GM12878 (cell line): ENCODE data around the gene SLC13A4. TPM values are rescaled to one million over a fixed set of nuclear protein-coding genes. Genes with fewer than 3 reads are reported as not detected.

Source experiments
- polyA plus RNA-seq, 11 experiments: library from polyadenylated mRNA; depleted of rRNA in 4 of 11; unstranded in 6 of 11; stranded (reverse) in 5 of 11; fragments of >200 nt; fragmentation: Nextera tagmentation in 4 of 11; fragmentation: Illumina TruSeq in 1 of 11; extraction: Ambion mirVana in 4 of 11; extraction: Trizol in 1 of 11; gene quantifications; 1 replicate in 1 of 11; 2 replicates in 10 of 11; pipeline versions ENCODE4 v1.2.1 to v1.2.3, GENCODE V29; 2011 to 2016; ENCODE audit warnings: inconsistent platforms in 2 of 11, missing spikeins in 2 of 11, low read depth in 1 of 11
- small RNA-seq: library from RNA; depleted of rRNA; stranded (forward); fragments of <200 nt; gene quantifications from one replicate; pipeline ENCODE3, GENCODE V24; 2014
- total RNA-seq, 4 experiments: library from RNA; depleted of rRNA in 3 of 4; stranded (reverse); fragments of >200 nt in 3 of 4; fragmentation: Illumina TruSeq in 1 of 4; extraction: Trizol in 1 of 4; gene quantifications; 2 replicates each; pipeline versions ENCODE4 v1.2.1 to v1.2.3, GENCODE V29; 2013 to 2021

SLC13A4 gene
- total and polyA plus RNA-seq, 10 of the 15 experiments (the other 5 are each of a cell fraction or from before 2014, with no cell fraction given), result 0.14 to 0.23 (median 0.20) TPM; not detected in 7

Small RNAs within 50 kb of the gene (small RNA-seq; reads per million reads assigned to genes)
- not detected for gene RNU6-1154P

Other genes starting within 250 kb of the SLC13A4 start
- gene CNOT4, start 218.1 kb downstream of the SLC13A4 start, total RNA-seq (2014; rRNA removed), result 12.9 and 13.0 TPM in 2 replicates
- gene CNOT4, start 218.1 kb downstream of the SLC13A4 start, total RNA-seq (2014; rRNA removed; fragmentation: Illumina TruSeq; extraction: Trizol), result 11.6 and 12.7 TPM in 2 replicates
- 19.6 and 20.3 TPM in 2 replicates for gene CNOT4, start 218.1 kb downstream of the SLC13A4 start, total RNA-seq (2021)
- 13.3 and 16.3 TPM in 2 replicates for gene CNOT4, start 218.1 kb downstream of the SLC13A4 start, polyA plus RNA-seq (2011; rRNA removed)
- gene CNOT4, start 218.1 kb downstream of the SLC13A4 start, polyA plus RNA-seq (2014; fragmentation: Illumina TruSeq; extraction: Trizol), result 16.9 and 19.6 TPM in 2 replicates
- gene CNOT4, start 218.1 kb downstream of the SLC13A4 start, polyA plus RNA-seq (2014; fragmentation: Nextera tagmentation; extraction: Ambion mirVana), result 10 to 100 TPM; 11.3 to 29.6 TPM
- gene CNOT4, start 218.1 kb downstream of the SLC13A4 start, polyA plus RNA-seq (2014; rRNA removed), result 9.4 and 9.6 TPM in 2 replicates
- 10 to 100 TPM; 17.5 to 17.8 TPM for gene CNOT4, start 218.1 kb downstream of the SLC13A4 start, polyA plus RNA-seq (2016; fragmentation: Nextera tagmentation; extraction: Ambion mirVana)
- gene NUP205, start 170.3 kb downstream of the SLC13A4 start, total RNA-seq (2014; rRNA removed), result 105 and 122 TPM in 2 replicates
- gene NUP205, start 170.3 kb downstream of the SLC13A4 start, total RNA-seq (2014; rRNA removed; fragmentation: Illumina TruSeq; extraction: Trizol), result 96.1 and 97.3 TPM in 2 replicates
- gene NUP205, start 170.3 kb downstream of the SLC13A4 start, total RNA-seq (2021), result 104 and 109 TPM in 2 replicates
- gene NUP205, start 170.3 kb downstream of the SLC13A4 start, polyA plus RNA-seq (2011; rRNA removed), result 110 and 118 TPM in 2 replicates
- gene NUP205, start 170.3 kb downstream of the SLC13A4 start, polyA plus RNA-seq (2014; fragmentation: Illumina TruSeq; extraction: Trizol), result 88.4 and 97.2 TPM in 2 replicates
- 10 to 100 TPM; 41.4 to 83.4 TPM for gene NUP205, start 170.3 kb downstream of the SLC13A4 start, polyA plus RNA-seq (2014; fragmentation: Nextera tagmentation; extraction: Ambion mirVana)
- 80.8 and 81.1 TPM in 2 replicates for gene NUP205, start 170.3 kb downstream of the SLC13A4 start, polyA plus RNA-seq (2014; rRNA removed)
- 10 to 100 TPM; 69.9 to 70.8 TPM for gene NUP205, start 170.3 kb downstream of the SLC13A4 start, polyA plus RNA-seq (2016; fragmentation: Nextera tagmentation; extraction: Ambion mirVana)
- gene STMP1, start 65.7 kb downstream of the SLC13A4 start, total RNA-seq (2014; rRNA removed), result 8.0 and 9.3 TPM in 2 replicates
- 15.4 and 18.2 TPM in 2 replicates for gene STMP1, start 65.7 kb downstream of the SLC13A4 start, total RNA-seq (2014; rRNA removed; fragmentation: Illumina TruSeq; extraction: Trizol)
- 21.7 and 23.7 TPM in 2 replicates for gene STMP1, start 65.7 kb downstream of the SLC13A4 start, total RNA-seq (2021)
- gene STMP1, start 65.7 kb downstream of the SLC13A4 start, polyA plus RNA-seq (2011; rRNA removed), result 23.8 and 33.3 TPM in 2 replicates
- 25.7 and 34.3 TPM in 2 replicates for gene STMP1, start 65.7 kb downstream of the SLC13A4 start, polyA plus RNA-seq (2014; fragmentation: Illumina TruSeq; extraction: Trizol)
- gene STMP1, start 65.7 kb downstream of the SLC13A4 start, polyA plus RNA-seq (2014; fragmentation: Nextera tagmentation; extraction: Ambion mirVana), result 10 to 100 TPM; 63.3 to 79.9 TPM
- 12.0 and 15.7 TPM in 2 replicates for gene STMP1, start 65.7 kb downstream of the SLC13A4 start, polyA plus RNA-seq (2014; rRNA removed)
- gene STMP1, start 65.7 kb downstream of the SLC13A4 start, polyA plus RNA-seq (2016; fragmentation: Nextera tagmentation; extraction: Ambion mirVana), result 10 to 100 TPM; 62.1 to 62.6 TPM
- not detected in 2 replicates for gene FAM180A, start 20.6 kb upstream of the SLC13A4 start, total RNA-seq (2014; rRNA removed)
- not detected in 2 replicates for gene FAM180A, start 20.6 kb upstream of the SLC13A4 start, total RNA-seq (2014; rRNA removed; fragmentation: Illumina TruSeq; extraction: Trizol)
- not detected in 2 replicates for gene FAM180A, start 20.6 kb upstream of the SLC13A4 start, total RNA-seq (2021)
- gene FAM180A, start 20.6 kb upstream of the SLC13A4 start, polyA plus RNA-seq (2011; rRNA removed), result not detected in 2 replicates
- not detected in 2 replicates for gene FAM180A, start 20.6 kb upstream of the SLC13A4 start, polyA plus RNA-seq (2014; fragmentation: Illumina TruSeq; extraction: Trizol)
- not detected for gene FAM180A, start 20.6 kb upstream of the SLC13A4 start, polyA plus RNA-seq (2014; fragmentation: Nextera tagmentation; extraction: Ambion mirVana)
- not detected in 2 replicates for gene FAM180A, start 20.6 kb upstream of the SLC13A4 start, polyA plus RNA-seq (2014; rRNA removed)
- not detected for gene FAM180A, start 20.6 kb upstream of the SLC13A4 start, polyA plus RNA-seq (2016; fragmentation: Nextera tagmentation; extraction: Ambion mirVana)
- gene MTPN, start 249.2 kb upstream of the SLC13A4 start, total RNA-seq (2014; rRNA removed), result 108 and 112 TPM in 2 replicates
- 84.1 and 84.5 TPM in 2 replicates for gene MTPN, start 249.2 kb upstream of the SLC13A4 start, total RNA-seq (2014; rRNA removed; fragmentation: Illumina TruSeq; extraction: Trizol)
- gene MTPN, start 249.2 kb upstream of the SLC13A4 start, total RNA-seq (2021), result 143 and 144 TPM in 2 replicates
- 146 and 178 TPM in 2 replicates for gene MTPN, start 249.2 kb upstream of the SLC13A4 start, polyA plus RNA-seq (2011; rRNA removed)
- gene MTPN, start 249.2 kb upstream of the SLC13A4 start, polyA plus RNA-seq (2014; fragmentation: Illumina TruSeq; extraction: Trizol), result 129 and 156 TPM in 2 replicates
- gene MTPN, start 249.2 kb upstream of the SLC13A4 start, polyA plus RNA-seq (2014; fragmentation: Nextera tagmentation; extraction: Ambion mirVana), result 10 to 100 TPM; 38.7 to 48.5 TPM
- gene MTPN, start 249.2 kb upstream of the SLC13A4 start, polyA plus RNA-seq (2014; rRNA removed), result 80.1 and 82.2 TPM in 2 replicates
- 10 to 100 TPM; 63.8 to 86.4 TPM for gene MTPN, start 249.2 kb upstream of the SLC13A4 start, polyA plus RNA-seq (2016; fragmentation: Nextera tagmentation; extraction: Ambion mirVana)